NCI-H524 treated with DMSO at 0.1 percent for 48 hours (cell line): ENCODE data around the gene NFIB.

Source experiments
- DNase-seq: peaks from one replicate; lab custom pipeline; 2025; lab: John Stamatoyannopoulos, UW

NFIB gene

DNA sequence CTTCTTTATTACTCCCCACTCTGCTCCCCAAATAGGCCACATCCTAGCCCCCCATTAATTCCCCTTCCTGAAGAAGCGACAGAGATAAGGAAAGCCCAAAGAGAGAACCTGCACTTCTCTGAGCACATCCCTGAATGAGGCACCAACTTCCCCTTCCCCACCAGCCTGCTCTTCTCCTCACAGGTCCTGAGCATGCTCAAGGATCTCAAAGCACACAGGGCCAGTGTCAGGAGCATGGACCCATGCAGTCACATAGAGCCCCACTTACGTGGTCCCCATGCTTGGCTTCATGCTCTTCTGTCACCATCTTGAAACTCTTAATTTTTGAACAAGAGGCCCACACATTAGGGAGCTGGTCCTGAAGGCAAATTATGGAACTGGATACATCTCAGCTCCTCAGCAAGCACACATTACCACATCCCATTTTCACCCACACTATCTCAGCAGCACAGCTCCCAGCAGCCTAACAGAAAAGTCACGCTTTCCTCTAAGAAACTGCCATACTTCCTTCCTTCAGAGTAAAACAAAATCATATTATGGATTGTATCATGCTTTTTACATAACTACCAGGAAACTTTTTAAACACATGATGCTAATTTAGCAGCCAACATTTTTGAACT lies 99.8 kb downstream of the NFIB start:
- no peak for DNase-seq

DNA sequence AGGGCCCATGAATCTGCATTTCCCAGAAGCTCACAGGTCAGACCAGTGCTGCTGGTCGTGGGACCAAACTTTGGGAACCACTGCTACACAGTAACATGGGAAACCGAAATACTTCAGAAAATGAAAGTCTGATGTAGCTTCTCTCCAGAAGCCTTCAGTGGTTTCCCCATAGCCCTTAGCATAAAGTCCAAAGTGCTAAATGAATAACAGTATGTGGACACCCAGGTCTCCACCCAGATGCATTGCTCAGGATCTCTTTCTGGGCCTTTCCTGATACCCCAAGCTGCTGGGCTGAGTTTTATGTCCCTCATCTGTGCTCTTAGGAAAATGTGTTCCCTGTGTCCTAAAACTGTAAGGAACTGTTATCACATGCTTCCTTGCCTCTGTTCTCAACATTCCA lies 100.4 kb downstream of the NFIB start:
- DNase-seq, result no peak

DNA sequence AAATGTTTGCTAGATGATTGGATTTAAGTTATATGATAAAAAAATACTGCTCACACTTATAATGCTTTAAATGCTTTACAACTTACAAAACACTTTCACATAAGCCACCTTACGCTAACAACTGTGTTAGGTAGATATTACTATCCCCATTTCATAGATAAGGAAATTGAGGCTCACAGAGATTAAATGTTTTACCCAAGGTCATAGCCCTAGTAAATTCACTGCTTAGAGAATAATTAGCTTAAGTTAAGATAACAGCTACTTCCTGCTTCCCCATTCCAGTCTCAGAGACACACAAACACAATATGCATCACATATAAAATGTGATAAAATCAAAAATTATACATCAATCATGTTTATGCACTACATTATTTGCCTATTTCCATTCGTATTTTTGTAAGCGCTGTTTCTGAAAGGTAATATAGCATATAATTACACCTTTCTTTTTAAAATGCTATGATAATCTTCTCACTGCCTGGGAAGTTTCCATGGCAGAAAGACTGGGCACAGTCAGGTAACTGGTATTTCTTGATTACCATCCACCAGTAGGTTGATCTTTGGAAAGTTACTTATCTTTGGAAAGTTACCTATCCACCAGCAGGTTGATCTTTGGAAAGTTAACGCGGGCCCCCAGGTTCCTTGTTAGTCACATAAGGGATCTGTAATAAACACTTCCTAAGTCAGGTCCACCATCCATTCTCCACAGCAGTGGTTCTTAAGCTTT lies 101.1 kb downstream of the NFIB start:
- no peak for DNase-seq

DNA sequence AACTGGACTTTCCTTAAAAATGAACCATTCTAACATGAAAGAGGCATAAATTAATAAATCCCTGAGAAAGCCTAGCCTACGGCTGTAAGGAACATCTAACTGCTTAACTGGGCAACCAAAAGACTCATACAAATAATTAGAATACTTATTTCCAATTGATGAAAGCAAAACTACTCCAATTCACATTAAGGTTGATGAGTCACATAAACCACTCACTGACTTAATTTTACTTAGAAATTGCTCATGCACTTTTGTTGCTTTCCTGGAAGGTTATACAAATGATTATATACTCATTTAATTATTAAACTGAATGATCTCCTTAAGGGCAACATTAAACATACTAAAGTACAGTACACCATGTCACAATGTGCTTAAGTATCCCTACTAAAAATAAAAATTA lies 101.9 kb downstream of the NFIB start:
- no peak for DNase-seq

DNA sequence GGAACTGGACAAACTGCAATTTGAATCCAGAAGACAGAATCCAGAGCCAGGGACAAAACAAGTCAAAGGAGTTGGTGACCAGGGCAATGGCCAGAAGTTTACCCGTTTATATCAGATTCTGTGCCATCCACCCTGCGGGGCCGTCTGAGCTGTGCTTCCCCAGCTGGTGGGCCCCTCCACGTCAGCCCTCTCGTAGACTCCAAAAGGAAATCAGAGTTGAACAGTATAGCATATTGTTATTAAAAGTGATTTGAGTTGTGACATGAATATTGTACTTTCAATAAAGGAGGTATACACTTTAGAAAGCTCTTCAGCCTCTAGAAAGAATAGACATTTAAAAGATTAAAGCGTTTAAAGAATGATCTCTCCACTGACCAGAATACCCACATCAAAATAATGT lies 102.4 kb downstream of the NFIB start:
- no peak for DNase-seq

DNA sequence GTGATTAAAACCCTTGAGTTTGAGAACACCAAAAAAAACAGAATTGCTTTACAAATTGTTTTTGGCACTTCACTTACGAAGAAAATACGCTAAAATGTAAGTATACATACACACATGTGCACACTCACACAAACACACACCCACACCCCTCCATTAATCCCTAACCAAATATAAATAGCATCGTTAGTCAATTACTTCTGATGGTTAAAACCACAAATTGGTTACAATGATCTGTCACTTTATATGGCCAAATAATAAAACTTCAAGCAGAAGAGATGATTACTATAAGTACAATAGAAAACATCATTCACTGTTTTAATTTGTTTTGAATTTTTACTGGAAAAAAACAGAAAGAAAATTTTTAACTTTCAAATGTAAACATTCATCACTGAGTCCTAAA lies 103.5 kb downstream of the NFIB start:
- no peak for DNase-seq

DNA sequence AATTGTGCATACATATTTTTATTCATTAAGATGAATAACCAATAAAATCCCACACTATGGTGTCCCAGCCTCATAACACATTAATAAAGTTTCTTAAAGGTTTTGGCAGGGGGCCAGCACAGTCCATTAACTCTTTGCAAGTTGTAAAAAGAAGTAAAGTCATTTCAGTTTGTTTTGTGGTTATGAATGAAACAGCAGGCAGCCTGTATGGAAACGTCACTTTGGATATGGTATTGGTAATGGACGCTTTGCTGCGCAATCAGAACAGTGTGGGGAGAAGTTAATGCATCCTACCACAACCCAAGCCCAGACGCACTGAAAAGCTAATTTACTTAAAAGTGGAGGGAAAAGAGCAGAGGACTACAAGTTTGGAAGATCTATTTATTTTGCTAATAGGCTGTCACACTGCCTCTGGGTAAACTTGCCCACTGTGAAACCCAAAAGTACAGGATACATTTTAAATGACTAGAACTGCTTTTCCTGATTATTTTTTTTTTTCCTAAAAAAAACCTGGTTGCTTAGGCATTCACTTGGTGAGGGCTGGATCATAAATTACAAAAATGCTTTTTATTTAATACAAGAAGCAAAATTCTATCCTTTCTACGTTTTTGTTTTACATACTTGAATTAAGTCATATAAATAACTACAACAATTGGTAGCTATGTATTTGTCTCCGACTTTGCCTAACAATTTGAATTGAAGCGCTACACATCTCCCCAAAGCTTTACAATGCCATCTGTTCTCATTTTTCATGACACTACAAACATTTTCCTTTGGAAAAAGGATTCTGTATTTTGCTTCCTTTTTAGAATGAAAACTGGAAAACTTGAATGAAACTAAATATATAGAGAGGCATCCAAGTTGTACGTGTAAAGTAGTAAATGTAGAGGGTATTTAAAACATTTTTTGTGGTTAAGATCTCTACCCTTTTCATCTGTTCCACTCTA lies 104.3 kb downstream of the NFIB start:
- DNase-seq, result no peak

DNA sequence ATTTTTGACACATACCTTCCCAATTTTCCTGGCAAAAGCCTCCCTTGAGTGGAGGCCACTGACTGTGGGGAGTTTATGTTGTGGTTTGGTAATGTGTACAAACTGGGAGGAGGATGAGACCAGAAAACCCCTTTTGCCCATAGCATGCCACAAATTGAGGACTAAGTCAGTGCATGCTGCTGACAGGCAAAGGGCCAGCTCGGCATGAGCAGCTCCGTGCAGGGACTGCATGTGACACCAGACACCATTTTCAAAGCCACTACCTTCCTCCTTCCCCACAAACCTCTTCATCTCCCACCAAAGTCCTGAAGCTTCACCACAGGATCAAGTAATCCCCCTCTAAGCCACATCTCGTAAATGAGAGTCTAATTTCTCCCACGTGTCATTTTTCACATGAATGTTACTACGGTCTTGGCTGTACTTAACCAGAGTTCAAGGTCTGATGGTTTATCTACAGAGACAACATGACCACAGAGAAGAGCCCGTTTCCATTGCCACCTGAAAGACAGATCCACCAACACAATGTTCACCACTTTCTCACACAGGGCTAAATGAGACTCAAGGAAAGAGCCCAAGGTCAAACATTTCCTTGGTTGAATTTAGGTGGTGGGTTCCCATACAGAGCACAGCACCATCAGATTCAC lies 106.5 kb downstream of the NFIB start:
- DNase-seq, result no peak

DNA sequence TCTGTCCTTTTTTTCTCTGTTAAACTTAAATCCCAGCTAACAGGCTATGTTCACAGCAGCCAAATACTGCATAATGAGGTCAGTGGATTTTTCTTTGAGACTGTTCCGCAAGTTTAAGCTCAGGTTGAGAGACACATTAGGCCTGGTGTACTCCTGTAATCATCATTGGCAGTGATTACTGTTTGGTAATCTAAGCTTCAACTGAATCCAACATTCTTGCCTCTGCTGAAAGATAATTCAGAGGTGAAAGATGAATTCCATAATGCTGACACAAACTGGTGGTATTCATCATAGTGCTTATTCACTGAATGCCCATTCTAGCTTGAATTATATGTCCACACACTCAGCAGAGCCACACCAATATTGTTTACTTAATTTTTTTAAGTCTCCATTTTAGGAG lies 108.5 kb downstream of the NFIB start:
- DNase-seq, result no peak

DNA sequence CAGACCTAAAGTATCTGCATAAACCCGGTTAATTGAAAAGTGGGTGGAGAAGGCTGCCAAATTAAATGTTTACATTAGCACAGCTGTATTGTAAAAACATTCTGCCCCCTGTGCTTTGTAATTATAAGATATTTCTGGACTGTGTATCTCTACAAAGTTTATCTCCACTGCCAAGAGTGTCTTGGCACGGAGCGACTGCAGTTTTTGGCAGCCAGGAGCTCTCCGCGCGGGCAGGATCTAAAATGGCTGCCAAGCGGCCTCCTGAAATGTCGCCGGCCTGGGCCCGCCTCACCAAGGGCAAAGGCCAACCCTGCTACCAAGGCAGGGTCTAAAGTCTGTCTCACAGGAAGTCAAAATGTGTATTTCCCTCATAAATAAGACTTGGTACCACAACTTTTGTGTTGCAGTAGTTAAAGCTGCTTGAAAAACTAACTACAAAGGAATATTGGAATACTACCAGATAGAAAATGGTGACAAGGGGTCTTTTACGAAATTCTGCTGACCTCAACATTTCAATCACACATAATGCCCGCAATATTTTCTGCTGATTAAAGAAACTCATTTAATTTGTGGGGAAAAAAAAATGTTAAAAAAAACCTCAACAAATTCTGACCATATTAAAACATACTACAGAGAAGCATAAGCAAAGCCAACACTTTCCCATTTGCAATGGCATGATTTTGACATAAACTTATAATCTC lies 110.4 kb downstream of the NFIB start:
- no peak for DNase-seq

DNA sequence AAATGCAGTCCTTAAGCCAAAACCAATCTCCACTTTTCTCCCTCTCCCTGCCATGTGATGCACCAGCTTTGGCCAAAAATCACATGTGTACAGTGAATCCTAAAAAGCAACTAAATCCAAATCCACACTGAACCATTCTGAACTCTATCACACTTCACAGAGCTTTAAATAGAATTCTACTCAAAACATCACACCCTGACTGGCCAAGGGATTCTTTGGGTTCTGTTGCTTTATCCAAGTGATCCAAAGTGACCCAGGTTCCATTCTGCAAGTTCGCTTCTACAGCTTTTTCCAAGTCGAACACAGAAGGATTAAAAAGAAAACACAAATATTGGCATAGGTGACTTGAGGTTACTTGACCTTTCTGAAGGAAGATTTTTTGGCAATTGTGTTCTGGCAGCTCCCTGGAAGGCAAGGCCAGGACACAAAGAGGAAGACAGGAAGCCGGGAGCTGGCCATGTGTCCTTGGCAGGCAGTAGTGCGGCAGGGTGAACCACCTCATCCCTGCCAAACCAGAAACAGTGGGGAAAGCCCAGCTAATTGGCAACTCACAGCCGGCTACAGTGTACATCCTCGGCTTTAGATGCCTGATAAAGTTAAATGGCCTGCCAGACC lies 115.0 kb downstream of the NFIB start:
- DNase-seq, result no peak

DNA sequence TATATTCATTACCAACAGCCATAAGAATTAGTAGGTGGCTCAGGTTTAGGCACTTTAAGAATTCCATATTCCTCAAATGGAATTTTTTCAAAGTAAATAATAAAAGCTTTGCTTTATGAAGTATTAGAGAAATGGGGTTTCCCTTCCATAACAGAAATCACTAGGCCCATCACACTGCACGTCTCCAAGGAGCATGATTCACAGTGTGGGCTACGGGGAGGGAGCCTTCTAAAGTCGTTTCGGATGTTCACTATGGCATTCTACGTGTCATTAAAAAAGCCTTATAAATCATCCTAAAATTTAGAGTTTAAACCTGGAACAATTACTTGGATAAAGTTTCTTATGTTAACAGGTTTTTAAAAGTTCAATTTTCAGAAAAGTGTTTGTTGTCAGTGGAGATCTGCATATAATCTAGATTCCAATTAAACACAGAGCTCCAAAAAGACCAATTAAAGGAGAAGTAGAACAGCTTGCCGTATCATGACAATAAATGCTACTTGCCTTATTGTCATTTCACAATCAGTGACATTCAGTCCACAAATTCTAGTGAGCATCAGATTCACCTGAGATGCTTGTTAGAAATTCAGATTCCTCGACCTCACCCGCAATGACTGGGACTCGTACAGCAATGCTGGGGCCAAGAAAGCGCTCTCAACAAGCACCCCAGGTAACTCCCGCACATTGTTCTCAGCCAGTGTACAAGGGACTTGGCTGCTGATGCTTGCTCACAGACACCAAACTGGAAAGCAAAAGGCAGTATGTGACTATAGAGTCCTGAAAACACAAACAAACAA lies 115.7 kb downstream of the NFIB start:
- DNase-seq, result no peak

DNA sequence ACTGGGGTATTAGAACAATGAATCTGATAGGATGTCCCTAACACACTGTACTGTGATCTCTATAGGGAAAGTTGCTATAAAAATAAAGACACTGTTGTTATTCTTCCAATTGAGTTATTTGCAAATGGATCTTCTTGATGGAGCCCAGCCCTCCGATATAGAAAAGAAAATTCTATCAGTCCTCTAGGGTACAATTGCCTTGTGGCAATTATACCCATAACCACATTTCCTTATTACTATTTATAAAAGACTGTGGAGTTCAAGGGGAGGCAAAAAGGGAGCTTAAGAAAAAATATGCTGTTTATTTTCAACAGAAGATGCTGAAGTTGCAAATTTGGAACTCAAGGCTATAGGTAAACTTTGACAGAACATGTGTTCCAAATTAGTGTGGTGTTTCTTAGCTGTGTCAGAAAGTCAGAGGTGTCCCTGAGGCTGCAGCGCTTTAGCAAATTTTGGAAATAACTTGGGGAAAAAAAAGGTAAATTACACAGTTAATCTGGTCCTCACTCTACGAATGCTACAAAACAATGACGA lies 116.5 kb downstream of the NFIB start:
- no peak for DNase-seq

DNA sequence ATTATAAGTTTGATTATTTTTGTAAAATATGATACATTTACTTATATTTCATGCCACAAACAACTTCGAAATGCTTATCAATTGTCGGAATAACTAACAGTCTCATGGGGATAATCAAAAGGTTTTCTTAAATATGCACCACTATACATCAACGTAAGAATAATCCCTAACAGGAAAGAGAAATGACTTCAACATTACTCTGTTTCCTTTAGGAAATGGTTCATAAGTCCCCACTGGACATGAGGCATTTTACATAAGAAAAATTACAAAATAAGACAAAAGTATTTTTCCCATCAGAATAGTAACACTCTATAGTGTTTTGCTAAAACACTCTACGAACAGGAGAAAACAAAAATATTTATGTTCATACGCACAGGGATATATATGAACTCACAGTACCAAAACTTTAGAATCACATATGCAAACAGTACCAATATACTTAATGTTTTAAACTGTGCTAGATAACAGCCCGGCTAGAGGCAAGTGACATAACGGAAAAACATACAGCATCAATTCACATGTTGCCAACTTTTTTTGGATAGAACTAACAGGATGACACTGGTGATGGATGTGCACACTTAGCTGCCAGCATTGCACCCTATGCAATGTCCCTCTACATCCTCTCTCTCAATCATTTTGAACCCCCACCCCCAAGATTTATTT lies 120.5 kb downstream of the NFIB start:
- DNase-seq, result no peak

DNA sequence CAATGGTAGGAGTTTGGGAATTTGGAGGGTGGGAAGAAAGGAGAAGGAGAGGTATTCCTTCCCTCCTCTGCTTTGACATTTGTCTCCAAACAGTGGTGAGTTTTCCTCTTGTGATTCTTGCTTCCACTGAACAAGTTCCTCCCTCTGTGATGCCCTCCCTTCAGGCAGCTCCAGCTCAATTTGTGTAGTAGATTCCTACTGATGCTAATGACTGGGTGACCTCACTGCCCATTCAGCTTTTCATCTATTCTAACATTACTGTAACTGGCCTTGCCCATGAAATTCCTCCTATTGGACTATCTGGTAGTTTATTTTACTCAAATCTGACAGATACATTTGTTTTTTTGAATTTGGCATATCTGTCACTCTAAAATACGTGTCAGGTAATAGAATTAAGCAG lies 121.4 kb downstream of the NFIB start:
- no peak for DNase-seq

DNA sequence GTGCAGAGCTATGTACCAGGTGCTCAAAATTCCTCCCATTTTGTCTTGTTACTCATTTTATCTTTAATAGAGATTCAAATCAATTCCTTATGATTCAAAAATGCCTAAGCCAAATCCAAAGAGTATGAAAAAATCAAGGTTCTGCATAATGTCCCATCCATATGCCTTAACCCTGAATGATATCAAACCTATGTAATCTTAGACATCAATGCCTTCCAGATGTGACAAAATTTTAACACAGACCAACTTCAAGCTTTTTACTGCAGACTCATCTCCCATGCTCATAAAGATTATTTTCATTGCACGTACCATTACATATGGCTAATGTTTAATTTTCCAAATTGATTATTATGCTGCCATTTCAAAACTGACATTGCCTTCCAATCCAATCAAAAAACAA lies 122.4 kb downstream of the NFIB start:
- no peak for DNase-seq

DNA sequence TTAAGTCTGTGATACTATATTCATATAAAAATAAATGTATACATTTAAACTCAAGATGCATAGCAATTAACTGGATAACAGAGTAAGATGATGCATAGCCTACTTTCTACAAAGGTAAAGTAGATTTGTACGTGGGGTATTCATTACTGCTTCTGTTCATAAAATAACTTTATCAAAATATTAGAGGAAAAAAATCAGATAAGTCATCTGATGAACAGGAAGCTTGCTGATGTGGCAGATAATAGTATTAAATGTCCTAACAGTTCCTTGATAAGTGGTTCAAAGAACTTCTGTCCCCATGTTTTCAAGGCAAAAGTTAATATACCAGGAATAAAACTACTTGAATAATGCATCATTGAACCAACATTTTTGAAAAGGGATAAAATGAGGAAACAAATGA lies 123.7 kb downstream of the NFIB start:
- DNase-seq, result no peak

DNA sequence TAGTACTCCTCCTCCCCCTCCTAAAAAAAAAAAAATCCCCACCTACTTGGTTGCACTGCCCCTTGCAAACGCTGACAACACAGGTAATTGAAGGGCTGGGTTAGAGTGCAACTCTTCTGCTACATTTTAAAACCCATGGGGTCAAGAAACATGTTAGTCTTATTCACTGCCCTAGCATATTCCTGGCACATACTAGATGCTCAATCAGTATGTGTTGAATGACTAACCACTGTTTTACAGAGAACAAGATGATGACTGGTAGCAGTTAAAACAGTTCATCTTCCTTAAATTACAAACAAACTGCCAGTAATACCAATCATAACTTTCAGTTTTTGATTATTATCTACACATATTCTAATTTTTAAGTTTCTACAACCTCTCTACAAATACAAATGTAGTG lies 124.4 kb downstream of the NFIB start:
- DNase-seq, result no peak

DNA sequence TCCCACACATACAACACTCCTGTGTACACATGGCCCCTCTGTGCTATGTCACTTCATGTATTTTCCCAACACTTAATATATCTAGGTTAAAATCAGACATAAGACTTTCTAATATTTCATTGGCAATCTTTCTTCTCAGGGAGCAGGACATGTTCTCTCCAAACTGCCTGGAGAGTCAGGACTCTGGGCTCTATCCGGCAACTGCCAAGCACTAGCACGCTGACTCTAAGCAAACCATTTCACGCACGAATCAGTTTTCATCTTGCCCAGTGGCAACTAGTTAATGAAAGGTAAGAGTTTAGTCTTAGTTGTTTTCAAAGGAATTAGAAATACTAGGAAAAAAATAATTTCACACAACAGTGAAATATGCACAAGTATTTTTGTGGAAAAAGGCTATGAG lies 124.8 kb downstream of the NFIB start:
- no peak for DNase-seq

DNA sequence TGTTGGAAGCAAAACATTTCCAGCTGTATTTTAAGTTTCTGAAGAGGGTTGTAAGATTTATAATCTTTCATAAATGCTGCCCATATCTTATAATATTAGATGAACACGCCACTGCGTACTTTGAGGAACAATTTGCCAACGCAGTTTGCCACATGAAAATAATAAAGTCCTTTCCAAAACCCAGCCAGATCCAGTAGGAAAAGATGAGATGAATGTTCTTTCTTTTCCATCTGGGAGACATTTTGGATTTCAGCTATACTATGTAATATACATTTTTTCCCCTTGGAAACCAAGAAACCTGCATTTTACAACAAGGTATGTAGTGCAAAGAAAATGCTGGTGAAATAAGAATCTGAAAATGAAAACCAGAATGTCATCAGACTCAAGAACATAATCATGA lies 125.4 kb downstream of the NFIB start:
- DNase-seq, result no peak
